ENCODE data around the gene PTPA. TPM values are rescaled to one million over a fixed set of nuclear protein-coding genes. Genes with fewer than 3 reads are reported as not detected.

Gene PTPA
- total RNA-seq, result 82.3 and 87.6 TPM in 2 replicates

DNA sequence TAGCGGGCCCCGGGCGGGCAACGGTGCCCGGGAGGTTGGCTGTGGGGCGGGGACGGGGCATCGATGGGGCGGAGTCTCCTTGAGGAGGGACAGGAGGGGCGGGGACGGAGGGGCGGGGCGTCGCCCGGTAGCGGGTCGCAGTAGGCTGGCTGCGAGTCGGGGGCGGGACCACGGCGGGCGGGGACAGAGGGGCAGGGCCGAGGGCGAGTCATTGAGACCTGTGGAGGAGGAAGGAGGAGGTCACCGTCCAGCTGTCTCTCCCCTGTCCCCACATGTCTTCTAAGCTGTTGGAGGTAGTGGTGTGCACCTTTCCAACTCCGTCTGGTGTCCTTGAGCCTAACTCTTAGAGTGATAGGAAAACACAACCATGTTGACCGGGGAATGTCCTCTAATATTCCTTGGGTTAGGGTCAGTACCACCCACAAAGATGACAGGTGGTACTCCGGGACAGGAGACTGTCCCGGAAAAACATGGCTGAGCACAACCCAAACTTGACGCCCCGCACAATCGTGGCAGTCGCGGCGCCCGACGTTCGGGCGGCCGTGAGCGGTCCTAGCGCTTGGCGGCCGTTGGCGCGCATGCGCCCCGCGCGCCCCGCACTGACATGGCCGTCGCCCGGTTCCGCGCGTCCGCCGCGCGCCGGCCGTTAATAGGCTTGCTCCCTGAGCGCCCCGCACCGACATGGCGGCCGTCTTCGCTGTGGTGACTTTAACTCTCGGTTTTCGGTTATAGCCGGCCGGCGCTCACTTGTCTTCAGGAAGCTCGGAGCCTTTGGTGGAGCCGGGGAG is at the start of gene PTPA, which contains the start of gene CRAT:
PTPA (plus strand) TSS at position 676 of the 788 bp plus-strand sequence. CDS start 186 bp downstream, outside the sequence.
CRAT (minus strand) TSS at position 54 of the 788 bp plus-strand sequence. CDS start 284 bp downstream, outside the sequence.

GRCh38 chr9:129080601-129081387 is 30.4 kb upstream of the PTPA start, which contains the start of gene DOLPP1:
DOLPP1 (plus strand) TSS chr9:129081111; CDS start chr9:129081132, 21 bp downstream.

GRCh38 chr9:129177791-129178567 is 66.8 kb downstream of the PTPA start, which contains the start of gene IER5L:
IER5L (minus strand) TSS chr9:129178261; CDS start chr9:129178052, 209 bp downstream.

Other genes starting within 250 kb of the PTPA start
- 8.5 and 9.0 TPM in 2 replicates for gene KYAT1, start 229.5 kb upstream of the PTPA start, total RNA-seq
- gene LRRC8A, start 229.3 kb upstream of the PTPA start, total RNA-seq, result 118 and 154 TPM in 2 replicates
- gene PHYHD1, start 190.4 kb upstream of the PTPA start, total RNA-seq, result 0.79 and 1.3 TPM in 2 replicates
- gene DOLK, start 163.8 kb upstream of the PTPA start, total RNA-seq, result 20.5 and 25.9 TPM in 2 replicates
- 76.3 and 85.9 TPM in 2 replicates for gene NUP188, start 163.7 kb upstream of the PTPA start, total RNA-seq
- 38.4 and 44.7 TPM in 2 replicates for gene SH3GLB2, start 83.1 kb upstream of the PTPA start, total RNA-seq
- gene MIGA2, start 74.8 kb upstream of the PTPA start, total RNA-seq, result 18.2 and 24.1 TPM in 2 replicates
- gene DOLPP1, start 30.3 kb upstream of the PTPA start, total RNA-seq, result 12.6 and 12.9 TPM in 2 replicates
- 27.6 and 27.7 TPM in 2 replicates for gene CRAT, start 622 bp upstream of the PTPA start, total RNA-seq
- gene IER5L, start 66.8 kb downstream of the PTPA start, total RNA-seq, result 5.5 and 7.6 TPM in 2 replicates

Measured in thoracic aorta endothelial cell (primary cell).